Dermis blood vessel endothelial cell (primary cell): ENCODE measurements around the gene THSD4. TPM values are rescaled to one million over a fixed set of nuclear protein-coding genes. Genes with fewer than 3 reads are reported as not detected.
A peak's percentile ranks its signal among the peaks of the same experiment; 100 is the strongest.
"Not testable (repeated sequence)": the region's sequence is repeated elsewhere in the genome, so short reads cannot be mapped to it uniquely, and the experiment has no call there.

Experiments
- DNase-seq: peaks from one replicate; pipeline ENCODE4 v3.0.0; 2010
- total RNA-seq: library from RNA; depleted of rRNA; stranded (reverse); fragments of >200 nt; gene quantifications from 2 replicates; pipeline ENCODE4 v1.2.3, GENCODE V29; 2014

Gene THSD4
- total RNA-seq, 1 donor from 2014 or later: 34.2 TPM

DNA sequence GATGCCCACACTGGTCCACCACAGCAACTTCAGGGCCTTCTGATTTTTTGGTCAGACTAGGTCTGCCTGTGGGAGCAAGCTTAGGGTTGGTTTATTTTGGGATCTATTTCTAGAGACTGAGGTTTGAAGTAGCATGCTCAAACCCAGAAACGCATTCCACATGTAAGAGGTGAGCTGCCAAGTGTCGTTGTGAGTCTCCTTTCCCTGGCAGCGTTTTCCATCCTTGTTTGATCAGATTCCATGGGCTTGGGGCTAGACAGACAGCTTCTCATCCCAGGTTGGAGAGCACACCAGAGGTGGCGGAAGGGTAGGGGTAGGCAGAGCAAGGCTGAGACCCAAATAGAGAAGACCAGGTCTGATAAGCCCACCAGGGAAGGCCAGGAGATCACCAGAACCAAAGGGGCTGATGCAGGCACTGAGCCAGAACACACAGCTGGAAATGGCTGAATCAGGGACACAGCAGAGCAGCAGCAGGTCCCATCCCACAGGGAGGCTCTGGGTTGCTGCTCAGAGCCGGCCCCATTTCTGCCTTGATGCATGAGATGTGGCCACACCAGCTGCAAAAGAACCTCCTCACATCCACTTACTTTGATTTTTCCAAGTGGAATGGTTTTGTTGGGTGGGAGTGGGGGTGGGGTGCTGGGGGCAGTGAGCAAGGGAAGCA is 186.8 kb downstream of the THSD4 start:
- DNase-seq: no peak

- no peak for DNase-seq
These were observed 187.7 kb downstream of the THSD4 start for GRCh38 chr15:71302861-71303410.

GRCh38 chr15:71303977-71304376 is 188.7 kb downstream of the THSD4 start:
- no peak for DNase-seq

DNA sequence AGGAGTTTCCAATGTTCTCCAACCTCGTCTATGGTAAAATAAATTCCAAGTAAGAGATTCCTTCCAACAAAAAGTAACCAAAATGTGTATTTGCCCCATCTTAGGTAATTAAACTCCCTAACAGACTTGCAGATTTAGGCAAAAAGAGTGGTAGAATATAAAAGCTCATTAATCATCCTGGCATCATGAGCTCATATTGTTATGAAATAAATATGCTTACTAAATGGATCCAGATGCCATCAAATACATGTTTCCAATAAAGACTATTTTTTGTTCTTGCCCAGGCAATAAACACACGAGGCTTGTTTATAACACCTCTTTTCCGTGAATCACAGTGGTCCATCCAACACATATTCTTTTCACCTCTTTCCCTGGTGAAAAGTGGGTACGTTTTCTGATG is 189.4 kb downstream of the THSD4 start:
- no peak for DNase-seq

DNA sequence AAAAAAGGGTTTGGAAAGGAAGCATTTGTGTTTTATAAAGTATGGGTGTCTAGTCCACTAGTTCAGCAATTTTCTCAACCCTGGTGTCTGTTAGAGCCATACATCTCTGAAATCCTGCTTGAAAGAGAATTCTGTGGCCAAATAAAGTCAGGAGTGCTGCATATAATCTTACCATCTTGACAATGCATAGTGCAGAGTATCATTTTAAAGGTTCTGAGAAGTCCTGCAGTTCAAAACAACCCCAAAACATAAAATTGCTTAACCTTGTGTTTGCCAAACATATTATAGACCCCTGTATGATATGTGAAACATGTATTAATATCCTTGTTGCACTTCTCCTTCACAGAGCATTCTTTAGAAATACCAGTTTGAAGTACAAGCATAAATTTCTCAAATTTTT is 191.3 kb downstream of the THSD4 start:
- DNase-seq: no peak

DNA sequence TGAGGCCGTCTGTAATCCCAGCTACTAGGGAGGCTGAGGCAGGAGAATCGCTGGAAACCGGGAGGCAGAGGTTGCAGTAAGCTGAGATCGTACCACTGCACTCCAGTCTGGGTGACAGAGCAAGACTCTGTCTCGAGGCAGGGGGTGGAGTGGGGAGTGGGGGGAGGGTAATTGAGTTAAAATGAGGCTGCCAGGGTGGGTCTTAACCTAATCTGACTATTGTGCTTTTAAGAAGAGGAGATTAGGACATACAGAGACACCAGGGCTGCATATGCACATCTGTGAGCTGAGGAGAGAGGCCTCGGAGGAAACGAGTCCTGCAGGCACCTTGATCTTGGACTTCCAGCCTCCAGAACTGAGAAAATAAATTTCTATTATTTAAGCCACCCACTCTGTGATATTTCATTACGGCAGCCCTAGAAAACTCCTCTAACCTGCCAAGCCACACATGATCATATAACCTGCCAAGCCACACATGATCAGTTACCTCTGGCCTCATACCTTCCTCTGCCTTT is 197.0 kb downstream of the THSD4 start:
- DNase-seq: no peak

- DNase-seq: no peak
These were observed 197.6 kb downstream of the THSD4 start for GRCh38 chr15:71312731-71313460.

DNA sequence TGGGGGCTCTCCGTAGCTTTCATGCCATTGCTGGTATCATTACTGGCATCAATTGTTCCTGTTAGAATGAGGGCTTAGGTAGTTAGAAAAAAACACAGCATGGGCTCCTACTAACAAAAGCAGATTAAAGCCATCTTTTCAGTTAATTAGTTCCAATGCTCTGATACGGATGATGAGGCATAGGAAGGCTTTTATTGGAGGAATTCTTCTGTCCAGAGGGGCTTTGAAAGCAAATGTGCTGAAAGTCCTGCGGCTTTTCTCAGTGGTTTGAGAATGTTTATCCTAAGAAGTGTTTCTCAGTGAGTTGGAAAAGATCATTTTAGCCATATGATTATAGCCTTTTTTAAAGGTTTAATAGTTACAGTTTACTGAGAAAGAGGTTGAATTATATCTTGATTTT is 198.5 kb downstream of the THSD4 start:
- DNase-seq: no peak

DNA sequence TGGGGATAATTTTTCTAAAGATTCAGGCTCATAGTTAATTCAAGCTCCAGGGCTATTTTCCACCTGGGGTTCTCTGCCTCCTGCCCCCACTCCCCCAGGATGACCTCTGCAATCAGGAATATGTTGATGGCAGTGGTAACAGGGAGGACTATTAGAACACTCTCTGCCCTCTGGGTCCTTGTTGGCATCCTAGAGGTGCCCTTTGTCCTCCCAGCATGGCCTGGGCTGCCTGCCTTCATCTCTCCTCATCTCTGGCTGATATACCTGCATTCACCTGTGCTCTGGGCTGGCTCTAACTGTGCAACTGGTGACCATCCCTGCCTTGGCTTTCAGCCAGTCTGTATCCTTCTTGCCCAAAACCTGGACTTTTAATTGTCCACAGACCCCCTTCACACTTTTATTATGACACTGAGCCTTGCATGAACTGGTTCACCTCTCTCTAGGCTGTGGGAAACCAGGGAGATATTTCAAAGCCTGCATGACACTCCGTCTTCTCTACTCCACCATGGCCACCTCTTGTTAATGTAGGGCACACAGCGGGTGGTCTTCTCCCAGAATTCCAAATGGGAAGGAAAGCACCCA is 199.8 kb downstream of the THSD4 start:
- no peak for DNase-seq

GRCh38 chr15:71316911-71317310 is 201.6 kb downstream of the THSD4 start:
- no peak for DNase-seq

DNA sequence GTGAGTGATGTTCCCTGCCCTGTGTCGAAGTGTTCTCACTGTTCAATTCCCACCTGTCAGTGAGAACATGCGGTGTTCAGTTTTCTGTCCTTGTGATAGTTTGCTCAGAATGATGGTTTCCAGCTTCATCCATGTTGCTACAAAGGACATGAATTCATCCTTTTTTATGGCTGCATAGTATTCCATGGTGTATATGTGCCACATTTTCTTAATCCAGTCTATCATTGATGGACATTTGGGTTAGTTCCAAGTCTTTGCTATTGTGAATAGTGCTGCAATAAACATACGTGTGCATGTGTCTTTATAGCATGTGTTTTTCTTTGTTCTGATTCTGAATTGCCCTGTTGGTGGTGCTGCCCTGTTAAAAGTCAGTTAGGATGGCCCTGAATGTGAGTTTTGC is 204.2 kb downstream of the THSD4 start:
- DNase-seq: not testable (repeated sequence)

GRCh38 chr15:71319935-71320334 is 204.7 kb downstream of the THSD4 start:
- DNase-seq: no peak

DNA sequence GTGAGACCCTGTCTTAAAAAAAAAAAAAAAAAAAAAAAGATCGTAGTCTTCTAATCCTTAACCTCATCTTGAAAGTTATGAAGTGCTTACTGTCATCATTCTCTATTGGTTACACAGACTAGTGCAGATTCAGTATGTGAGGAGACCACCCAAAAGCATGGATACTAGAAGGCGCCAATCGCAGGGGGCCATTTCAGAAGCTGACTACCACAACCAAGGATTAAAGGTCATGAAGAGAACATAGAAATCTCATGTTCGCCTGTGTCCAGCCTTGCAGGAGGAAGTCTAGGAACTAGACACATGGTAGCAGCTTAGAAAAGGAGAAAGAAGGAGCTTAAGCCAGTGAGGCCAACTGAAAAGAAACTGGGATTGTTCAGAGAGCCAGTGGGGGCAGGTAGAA is 207.8 kb downstream of the THSD4 start:
- no peak for DNase-seq

- DNase-seq: no peak
These were observed 208.3 kb downstream of the THSD4 start for GRCh38 chr15:71323584-71323983.

- peak; percentile 28 for DNase-seq
These were observed 210.2 kb downstream of the THSD4 start for GRCh38 chr15:71325481-71325880.

DNA sequence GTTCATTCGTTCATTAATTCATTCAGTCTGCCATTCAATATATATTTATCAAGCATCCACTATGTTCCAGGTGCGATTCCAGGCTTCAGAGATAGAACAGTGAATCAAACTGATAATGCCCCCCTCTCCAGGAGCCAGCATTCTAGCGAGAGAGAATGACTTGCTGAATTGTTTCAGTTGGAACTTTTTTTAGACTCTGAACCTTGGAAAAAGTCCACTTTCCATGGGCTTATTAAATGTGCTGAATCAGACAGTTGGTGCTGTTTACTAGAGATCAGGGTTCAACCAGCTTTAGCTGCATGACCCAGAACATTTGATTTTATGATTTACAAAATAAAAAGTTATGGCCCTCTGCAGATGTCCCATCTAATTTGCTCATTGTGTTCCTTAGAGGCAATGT is 213.2 kb downstream of the THSD4 start:
- DNase-seq: no peak

- DNase-seq: peak; percentile 7
These were observed 213.8 kb downstream of the THSD4 start for GRCh38 chr15:71329041-71329440.

- DNase-seq: no peak
These were observed 214.4 kb downstream of the THSD4 start for GRCh38 chr15:71329497-71330260.

GRCh38 chr15:71330638-71331162 is 215.4 kb downstream of the THSD4 start:
- DNase-seq: no peak

- DNase-seq: no peak
These were observed 215.9 kb downstream of the THSD4 start for GRCh38 chr15:71331173-71331572.

GRCh38 chr15:71332431-71333004 is 217.2 kb downstream of the THSD4 start:
- DNase-seq: no peak

- no peak for DNase-seq
These were observed 217.9 kb downstream of the THSD4 start for GRCh38 chr15:71333136-71333700.
